IMR-90 (cell line): ENCODE results near the gene FCRL1.

Experiments used
- CHD1 ChIP-seq: IDR thresholded peaks from 2 replicates; pipeline ENCODE4 v1.6.1; 2012; ENCODE audit warnings: low read depth, low read length, improper control_type of control experiment
- CTCF ChIP-seq: conservative IDR thresholded peaks from 2 replicates; pipeline ENCODE4 v1.5.1; 2012; ENCODE audit warnings: mild to moderate bottlenecking, low read depth, low read length, improper control_type of control experiment
- FOS ChIP-seq: fragments of 150-350 bp; IDR thresholded peaks from 2 replicates; pipeline ENCODE4 v1.6.1; 2016; ENCODE audit warnings: low read depth, low read length
- POLR2A ChIP-seq: IDR thresholded peaks from 2 replicates; pipeline ENCODE4 v1.6.1; 2012; ENCODE audit warnings: mild to moderate bottlenecking, low read depth, low read length
- SMC3 ChIP-seq: fragments of 150-350 bp; IDR thresholded peaks from 2 replicates; pipeline ENCODE4 v1.6.1; 2016; ENCODE audit warnings: low read depth, mild to moderate bottlenecking, antibody characterized with exemption, low read length, moderate library complexity

GRCh38 chr1:157785248-157785647, 34.7 kb downstream of the FCRL1 start:
- no peak for TF ChIP-seq CTCF
- TF ChIP-seq CHD1: no peak
- TF ChIP-seq POLR2A: no peak
- no peak for TF ChIP-seq SMC3
- TF ChIP-seq FOS: no peak
